HuH-7.5 (cell line): Measurements from ENCODE around the gene FAXC.
"Not testable (repeated sequence)": the region's sequence is repeated elsewhere in the genome, so short reads cannot be mapped to it uniquely, and the experiment has no call there.

Experiments
- DNase-seq: peaks from one replicate; pipeline ENCODE4 v3.0.0; 2011; ENCODE audit warnings: low spot score

FAXC gene

GRCh38 chr6:99341862-99342455 is 7.5 kb downstream of the FAXC start:
- DNase-seq, result no peak

GRCh38 chr6:99338188-99338587 is 11.3 kb downstream of the FAXC start:
- no peak for DNase-seq

GRCh38 chr6:99335298-99335697 is 14.2 kb downstream of the FAXC start:
- DNase-seq, result not testable (repeated sequence)

GRCh38 chr6:99334526-99335127 is 14.8 kb downstream of the FAXC start:
- no peak for DNase-seq

GRCh38 chr6:99333068-99333467 is 16.4 kb downstream of the FAXC start:
- no peak for DNase-seq

GRCh38 chr6:99331531-99331930 is 17.9 kb downstream of the FAXC start:
- no peak for DNase-seq

- DNase-seq, result peak; percentile 36
These were observed 19.3 kb downstream of the FAXC start for GRCh38 chr6:99330159-99330558.

- no peak for DNase-seq
These were observed 24.5 kb downstream of the FAXC start for GRCh38 chr6:99324996-99325395.

- no peak for DNase-seq
These were observed 30.9 kb downstream of the FAXC start for GRCh38 chr6:99318566-99318965.

GRCh38 chr6:99312354-99312753 is 37.1 kb downstream of the FAXC start:
- DNase-seq, result no peak

GRCh38 chr6:99310553-99310952 is 38.9 kb downstream of the FAXC start:
- no peak for DNase-seq

- DNase-seq, result no peak
These were observed 39.9 kb downstream of the FAXC start for GRCh38 chr6:99309557-99309956.

GRCh38 chr6:99308788-99309187 is 40.7 kb downstream of the FAXC start:
- DNase-seq, result no peak

- DNase-seq, result no peak
These were observed 42.1 kb downstream of the FAXC start for GRCh38 chr6:99307295-99307907.

GRCh38 chr6:99306341-99306740 is 43.1 kb downstream of the FAXC start:
- no peak for DNase-seq

GRCh38 chr6:99305021-99305554 is 44.4 kb downstream of the FAXC start:
- no peak for DNase-seq

- DNase-seq, result no peak
These were observed 52.1 kb downstream of the FAXC start for GRCh38 chr6:99297415-99297814.

- DNase-seq, result no peak
These were observed 52.5 kb downstream of the FAXC start for GRCh38 chr6:99297006-99297405.

- DNase-seq, result no peak
These were observed 53.2 kb downstream of the FAXC start for GRCh38 chr6:99296261-99296660.

GRCh38 chr6:99295276-99295675 is 54.2 kb downstream of the FAXC start:
- no peak for DNase-seq

- no peak for DNase-seq
These were observed 54.7 kb downstream of the FAXC start for GRCh38 chr6:99294786-99295185.

- DNase-seq, result no peak
These were observed 59.8 kb downstream of the FAXC start for GRCh38 chr6:99289701-99290100.

GRCh38 chr6:99288668-99289067 is 60.8 kb downstream of the FAXC start:
- no peak for DNase-seq

GRCh38 chr6:99287523-99287922 is 62.0 kb downstream of the FAXC start:
- no peak for DNase-seq
